ENCODE results near the gene OGT. TPM values are rescaled to one million over a fixed set of nuclear protein-coding genes. Genes with fewer than 3 reads are reported as not detected.
"Not testable (repeated sequence)": the region's sequence is repeated elsewhere in the genome, so short reads cannot be mapped to it uniquely, and the experiment has no call there.

Gene OGT
- total and polyA plus RNA-seq, 5 experiments from 2014 or later: 29.7 to 675 (median 32.7) TPM

- ATAC-seq (peak; percentile 85 to 99), DNase-seq (peak in 2 of 10 donors; percentile 42 to 52)
- H3K4me3 Mint-ChIP-seq: peak overlapping the region in 2 of 10 donors; percentile 27 to 39
- H3K27me3 Mint-ChIP-seq: no peaks in the 10 kb centered on the region
- H3K4me1 Mint-ChIP-seq: peaks cover 5 to 31% (median 12%) of the 10 kb centered on the region in 4 donors
- peaks cover 0 to 3% (median 0%) of the 10 kb centered on the region in 9 donors for H3K9me3 Mint-ChIP-seq
- H3K36me3 Mint-ChIP-seq: peaks cover 12 to 76% (median 17%) of the 10 kb centered on the region in 3 donors
- H3K27ac Mint-ChIP-seq: peak overlapping the region in 9 of 10 donors; percentile 63 to 84 (median 80)
- POLR2A ChIA-PET: interaction anchor here (1.2 kb wide), 1 partner anchor 67 kb away, joined by 5 read pairs; the partner anchor contains the start of gene OGT
These were observed 67.1 kb downstream of the OGT start for GRCh38 chrX:71599965-71600364.

GRCh38 chrX:71603618-71604017 lies 70.7 kb downstream of the OGT start:
- Mint-ChIP-seq H3K4me3 (no peak overlapping the region), H3K4me1 (peaks cover 21 to 56% (median 47%) of the 10 kb centered on the region in 4 donors), H3K9me3 (peaks cover 0 to 3% (median 0%) of the 10 kb centered on the region in 9 donors)

GRCh38 chrX:71604141-71604540 lies 71.2 kb downstream of the OGT start:
- Mint-ChIP-seq H3K27ac (peak overlapping the region in 8 of 10 donors; percentile 63 to 98 (median 94)), H3K27me3 (no peaks in the 10 kb centered on the region), H3K4me1 (peaks cover 24 to 60% (median 52%) of the 10 kb centered on the region in 4 donors), H3K9me3 (peaks cover 0 to 3% (median 0%) of the 10 kb centered on the region in 9 donors), H3K4me3 (no peak overlapping the region), H3K36me3 (peaks cover 18 to 61% (median 24%) of the 10 kb centered on the region in 3 donors)
- no peak for DNase-seq
- POLR2A ChIA-PET: interaction anchor here (1.3 kb wide), 1 partner anchor 71 kb away, joined by 4 read pairs; the partner anchor contains the start of gene OGT
- no peak for ATAC-seq

More at GRCh38 chrX:71603618-71604017, 70.7 kb downstream of the OGT start:
- H3K27ac Mint-ChIP-seq: peak overlapping the region in 7 of 10 donors; percentile 22 to 95 (median 68)
- DNase-seq (no peak), ATAC-seq (no peak)
- H3K36me3 Mint-ChIP-seq: peaks cover 15 to 63% (median 22%) of the 10 kb centered on the region in 3 donors
- H3K27me3 Mint-ChIP-seq: no peaks in the 10 kb centered on the region
- POLR2A ChIA-PET: no interaction called here

GRCh38 chrX:71604796-71605568 lies 72.1 kb downstream of the OGT start:
- DNase-seq (no peak), ATAC-seq (no peak)
- POLR2A ChIA-PET: interaction anchor here (0.9 to 5.0 kb wide), 3 partner anchors 9 to 72 kb away, joined by 3 to 33 read pairs (median 4); partner anchors contain the start of genes CXCR3 and OGT
- no peaks in the 10 kb centered on the region for H3K27me3 Mint-ChIP-seq
- H3K9me3 Mint-ChIP-seq: peaks cover 0 to 3% (median 0%) of the 10 kb centered on the region in 9 donors
- H3K4me3 Mint-ChIP-seq: peak overlapping the region in 8 of 10 donors; percentile 26 to 78 (median 48)
- H3K4me1 Mint-ChIP-seq: peaks cover 26 to 63% (median 57%) of the 10 kb centered on the region in 4 donors
- peak overlapping the region; percentile 88 to 99 (median 95) for H3K27ac Mint-ChIP-seq
- H3K36me3 Mint-ChIP-seq: peaks cover 21 to 62% (median 29%) of the 10 kb centered on the region in 3 donors

GRCh38 chrX:71606536-71607216 lies 73.8 kb downstream of the OGT start:
- H3K9me3 Mint-ChIP-seq: peaks cover 0 to 3% (median 0%) of the 10 kb centered on the region in 9 donors
- peaks cover 21 to 68% (median 35%) of the 10 kb centered on the region in 3 donors for H3K36me3 Mint-ChIP-seq
- DNase-seq (peak in 7 of 10 donors; percentile 25 to 79 (median 68)), ATAC-seq (peak; percentile 92 to 93)
- peak overlapping the region; percentile 92 to 99 (median 96) for H3K27ac Mint-ChIP-seq
- POLR2A ChIA-PET: interaction anchor here (0.6 to 5.0 kb wide), 8 partner anchors 8 to 114 kb away, joined by 3 to 33 read pairs (median 5); partner anchors contain the start of genes CXCR3, GCNA and OGT
- peak overlapping the region; percentile 42 to 79 (median 72) for H3K4me3 Mint-ChIP-seq
- H3K4me1 Mint-ChIP-seq: peaks cover 28 to 70% (median 58%) of the 10 kb centered on the region in 4 donors
- H3K27me3 Mint-ChIP-seq: no peaks in the 10 kb centered on the region

- DNase-seq (no peak), ATAC-seq (no peak)
- peak overlapping the region in 9 of 10 donors; percentile 16 to 79 (median 72) for H3K4me3 Mint-ChIP-seq
- peaks cover 28 to 70% (median 58%) of the 10 kb centered on the region in 4 donors for H3K4me1 Mint-ChIP-seq
- H3K27ac Mint-ChIP-seq: peak overlapping the region; percentile 92 to 99 (median 96)
- POLR2A ChIA-PET: interaction anchor here (1.1 to 5.0 kb wide), 5 partner anchors 9 to 74 kb away, joined by 4 to 33 read pairs (median 13); partner anchors contain the start of genes CXCR3 and OGT
- H3K9me3 Mint-ChIP-seq: peaks cover 0 to 3% (median 0%) of the 10 kb centered on the region in 9 donors
- H3K36me3 Mint-ChIP-seq: peaks cover 21 to 68% (median 33%) of the 10 kb centered on the region in 3 donors
- no peaks in the 10 kb centered on the region for H3K27me3 Mint-ChIP-seq
These were observed 74.6 kb downstream of the OGT start for GRCh38 chrX:71607488-71607887.

GRCh38 chrX:71609095-71609750 lies 76.3 kb downstream of the OGT start:
- Mint-ChIP-seq H3K36me3 (peaks cover 13 to 67% (median 22%) of the 10 kb centered on the region in 3 donors), H3K4me3 (peak overlapping the region; percentile 9 to 78 (median 54)), H3K27ac (peak overlapping the region; percentile 60 to 99 (median 96)), H3K27me3 (no peaks in the 10 kb centered on the region), H3K4me1 (peaks cover 26 to 65% (median 57%) of the 10 kb centered on the region in 4 donors), H3K9me3 (no peaks in the 10 kb centered on the region)
- DNase-seq: peak in 2 of 10 donors; percentile 33 to 38
- POLR2A ChIA-PET: interaction anchor here (0.5 to 5.0 kb wide), 4 partner anchors 8 to 428 kb away, joined by 3 to 33 read pairs (median 4); partner anchors contain the start of genes CXCR3 and TAF1
- peak in 1 of 2 donors; percentile 18 for ATAC-seq

GRCh38 chrX:71611736-71612135 lies 78.8 kb downstream of the OGT start:
- not testable (repeated sequence) for H3K4me3 Mint-ChIP-seq, H3K27me3 Mint-ChIP-seq, H3K9me3 Mint-ChIP-seq, ATAC-seq, DNase-seq
- POLR2A ChIA-PET: interaction anchor here (0.7 kb wide), 1 partner anchor 14 kb away, joined by 4 read pairs; no protein-coding TSS in a partner anchor
- peak overlapping the region in 5 of 10 donors; percentile 35 to 77 (median 70) for H3K27ac Mint-ChIP-seq
- H3K36me3 Mint-ChIP-seq: peaks cover 9 to 71% (median 22%) of the 10 kb centered on the region in 3 donors
- peaks cover 27 to 64% (median 50%) of the 10 kb centered on the region in 4 donors for H3K4me1 Mint-ChIP-seq

GRCh38 chrX:71612256-71612655 lies 79.4 kb downstream of the OGT start:
- Mint-ChIP-seq H3K4me3 (no peak overlapping the region), H3K27me3 (no peaks in the 10 kb centered on the region), H3K4me1 (peaks cover 26 to 65% (median 50%) of the 10 kb centered on the region in 4 donors), H3K36me3 (peaks cover 9 to 71% (median 24%) of the 10 kb centered on the region in 3 donors), H3K27ac (peak overlapping the region in 7 of 10 donors; percentile 25 to 73 (median 42)), H3K9me3 (no peaks in the 10 kb centered on the region)
- ATAC-seq (no peak), DNase-seq (no peak)
- POLR2A ChIA-PET: interaction anchor here (0.7 kb wide), 1 partner anchor 586 kb away, joined by 10 read pairs; no protein-coding TSS in a partner anchor

- Mint-ChIP-seq H3K36me3 (peaks cover 3 to 56% (median 16%) of the 10 kb centered on the region in 3 donors), H3K27ac (peak overlapping the region; percentile 89 to 96 (median 93)), H3K27me3 (no peaks in the 10 kb centered on the region), H3K4me3 (peak overlapping the region in 8 of 10 donors; percentile 20 to 94 (median 38)), H3K4me1 (peaks cover 17 to 59% (median 50%) of the 10 kb centered on the region in 4 donors), H3K9me3 (no peaks in the 10 kb centered on the region)
- POLR2A ChIA-PET: interaction anchor here (1.5 to 3.8 kb wide), 2 partner anchors 8 to 16 kb away, joined by 3 to 33 read pairs; no protein-coding TSS in a partner anchor
- DNase-seq (no peak), ATAC-seq (no peak)
These were observed 82.2 kb downstream of the OGT start for GRCh38 chrX:71615056-71615455.

GRCh38 chrX:71615954-71616353 lies 83.0 kb downstream of the OGT start:
- Mint-ChIP-seq H3K36me3 (peaks cover 3 to 48% (median 14%) of the 10 kb centered on the region in 3 donors), H3K4me1 (peaks cover 18 to 61% (median 56%) of the 10 kb centered on the region in 4 donors), H3K27me3 (no peaks in the 10 kb centered on the region), H3K9me3 (no peaks in the 10 kb centered on the region), H3K27ac (peak overlapping the region; percentile 89 to 96 (median 93)), H3K4me3 (peak overlapping the region; percentile 56 to 94 (median 86))
- ATAC-seq: no peak
- POLR2A ChIA-PET: interaction anchor here (0.6 to 5.0 kb wide), 3 partner anchors 9 to 186 kb away, joined by 4 to 33 read pairs (median 32); partner anchors contain the start of gene OGT
- DNase-seq: no peak
